Measurements from ENCODE around the gene LMO7.
"Not testable (repeated sequence)": the region's sequence is repeated elsewhere in the genome, so short reads cannot be mapped to it uniquely, and the experiment has no call there.

GRCh38 chr13:75780103-75780502, 144.0 kb downstream of the LMO7 start:
- not testable (repeated sequence) for TF ChIP-seq CTCF, POLR2A (IDR thresholded peaks at IDR 0.05)
